K562 (cell line): ENCODE measurements around the gene TNN. TPM values are rescaled to one million over a fixed set of nuclear protein-coding genes. Genes with fewer than 3 reads are reported as not detected.

ENCODE experiments used
- ATAC-seq: fragments of 200-7000 bp; cut with Tn5 transposase; 3 replicates; pipeline ENCODE4 v1.9.1; 2020; ENCODE audit warnings: moderate library complexity
- BruUV-seq: library from RNA; stranded (reverse); fragments of 400-500 nt; replicated peaks from 2 replicates; lab custom pipeline; 2021; lab: Mats Ljungman, UMichigan
- CTCF ChIA-PET: fragments of 300-600 bp; formaldehyde crosslinking; extraction: SDS; loops from one replicate; lab custom pipeline; 2021; ENCODE audit warnings: low intra/inter-chr PET ratio; lab: Yijun Ruan, JAX
- POLR2A ChIA-PET: fragments of 300-600, 350-650 bp; sonication (Branson Sonifier 250); formaldehyde crosslinking; extraction: SDS; loops from one replicate; lab custom pipeline; 2021; ENCODE audit warnings: antibody characterized with exemption, inconsistent platforms; lab: Yijun Ruan, JAX
- DNase-seq, 4 experiments: peaks; one replicate each; pipeline versions ENCODE4 v3.0.0 to v3.0.0-alpha.2; 2011 to 2018; ENCODE audit warnings: low spot score in 3 of 4, mixed read lengths in 3 of 4; ENCODE audit errors: extremely low read depth in 1 of 4
- FAIRE-seq: peaks from 2 replicates; lab custom pipeline; 2011; peaks lifted over from hg19 to GRCh38; lab: Jason Lieb, UNC
- H2AFZ ChIP-seq: 2 replicates; pipeline ENCODE4 v1.6.0; 2011; ENCODE audit warnings: low read depth, low read length, control low read depth, inconsistent platforms
- H3K27ac ChIP-seq: fragments of 200-600 bp; 3 replicates; pipeline ENCODE4 v1.8.0; 2011; ENCODE audit warnings: low read depth, mild to moderate bottlenecking, control low read depth, inconsistent platforms, low read length, moderate library complexity, mixed read lengths; ENCODE audit errors: extremely low read depth
- H3K27me3 ChIP-seq, 2 experiments: fragments of 300-600 bp in 1 of 2; 2 replicates in 1 of 2; 3 replicates in 1 of 2; pipeline versions ENCODE4 v1.6.0 to v1.8.0; 2011; ENCODE audit warnings: inconsistent platforms in 2 of 2, low read length in 2 of 2, mild to moderate bottlenecking in 1 of 2, mixed read lengths in 1 of 2, moderate library complexity in 1 of 2; ENCODE audit not compliant: control insufficient read depth in 2 of 2, insufficient read depth in 2 of 2
- H3K36me3 ChIP-seq: fragments of 300-600 bp; 3 replicates; pipeline ENCODE4 v1.8.0; 2011; ENCODE audit warnings: mild to moderate bottlenecking, low read length, inconsistent platforms; ENCODE audit not compliant: control insufficient read depth, insufficient read depth
- H3K4me1 ChIP-seq, 2 experiments: fragments of 200-600 bp in 1 of 2; replicated peaks in 1 of 2; 2 replicates in 1 of 2; 3 replicates in 1 of 2; pipeline versions ENCODE4 v1.5.1 to v1.8.0; 2011; ENCODE audit warnings: inconsistent platforms in 2 of 2, low read length in 2 of 2, mild to moderate bottlenecking in 1 of 2, mixed read lengths in 1 of 2, moderate library complexity in 1 of 2; ENCODE audit not compliant: control insufficient read depth in 2 of 2, insufficient read depth in 2 of 2
- H3K4me2 ChIP-seq: 2 replicates; pipeline ENCODE4 v1.6.1; 2011; ENCODE audit warnings: low read length, control low read depth, inconsistent platforms, mixed read lengths; ENCODE audit not compliant: insufficient read depth
- H3K4me3 ChIP-seq: fragments of 200-600 bp; sonication (generic), shearing (Covaris generic); 2 replicates; pipeline ENCODE4 v1.5.1; 2016; ENCODE audit warnings: control low read depth, inconsistent platforms
- H3K79me2 ChIP-seq: fragments of 200-600 bp; 3 replicates; pipeline ENCODE4 v1.8.0; 2011; ENCODE audit warnings: low read length, inconsistent platforms; ENCODE audit not compliant: control insufficient read depth, insufficient read depth
- H3K9ac ChIP-seq, 2 experiments: 2 replicates each; pipeline versions ENCODE4 v1.6.0 to v1.6.1; 2011; ENCODE audit warnings: low read depth in 2 of 2, low read length in 2 of 2, control low read depth in 1 of 2, inconsistent platforms in 1 of 2, mild to moderate bottlenecking in 1 of 2, mixed read lengths in 1 of 2; ENCODE audit not compliant: insufficient read depth in 1 of 2
- H3K9me1 ChIP-seq: one replicate; pipeline ENCODE4 v1.6.0; 2011; ENCODE audit warnings: inconsistent platforms, mild to moderate bottlenecking, low read length, moderate library complexity; ENCODE audit not compliant: control insufficient read depth, insufficient read depth
- H3K9me3 ChIP-seq: replicated peaks from 2 replicates; pipeline ENCODE4 v1.5.1; 2011; ENCODE audit warnings: low read depth, low read length, inconsistent platforms; ENCODE audit not compliant: control insufficient read depth, insufficient read depth
- H4K20me1 ChIP-seq: replicated peaks from 2 replicates; pipeline ENCODE4 v1.6.1; 2011; ENCODE audit warnings: low read length, inconsistent platforms, mixed read lengths; ENCODE audit not compliant: control insufficient read depth, insufficient read depth
- EWSR1 ChIP-seq: fragments of 450-650 bp; IDR thresholded peaks from 2 replicates; pipeline ENCODE4 v1.6.1; 2018; ENCODE audit warnings: borderline replicate concordance, mild to moderate bottlenecking, low read depth, moderate library complexity; ENCODE audit not compliant: partially characterized antibody
- EZH2 ChIP-seq: IDR thresholded peaks from 2 replicates; pipeline ENCODE4 v1.6.1; 2012; ENCODE audit warnings: low read depth, mild to moderate bottlenecking, inconsistent platforms, low read length, borderline replicate concordance
- FIP1L1 ChIP-seq: fragments of 200-400 bp; formaldehyde crosslinking; IDR thresholded peaks from 2 replicates; pipeline ENCODE4 v1.6.1; 2018; ENCODE audit warnings: mild to moderate bottlenecking, low read depth, low read length; ENCODE audit not compliant: poor library complexity, severe bottlenecking
- FUS ChIP-seq: fragments of 200-400 bp; formaldehyde crosslinking; optimal IDR thresholded peaks from 2 replicates; pipeline ENCODE3; 2017; ENCODE audit warnings: low read depth, low read length
- HOXB6 ChIP-seq: fragments of 250-450 bp; sonication (Bioruptor Pico); IDR thresholded peaks from 2 replicates; pipeline ENCODE4 v1.5.1; 2022; ENCODE audit warnings: mild to moderate bottlenecking, borderline replicate concordance
- HSF4 ChIP-seq: fragments of 250-450 bp; sonication (Bioruptor Pico); IDR thresholded peaks from 2 replicates; pipeline ENCODE4 v2.1.2; 2022; ENCODE audit warnings: mild to moderate bottlenecking, moderate library complexity, borderline replicate concordance
- LEF1 ChIP-seq: fragments of 450-650 bp; IDR thresholded peaks from 2 replicates; pipeline ENCODE4 v1.6.1; 2016; ENCODE audit warnings: mild to moderate bottlenecking
- MECOM ChIP-seq: fragments of 250-450 bp; sonication (Bioruptor Pico); IDR thresholded peaks from 2 replicates; pipeline ENCODE4 v1.8.0; 2022; ENCODE audit warnings: inconsistent platforms
- NBN ChIP-seq: fragments of 450-650 bp; IDR thresholded peaks from 2 replicates; pipeline ENCODE4 v1.6.1; 2016; ENCODE audit warnings: low read depth, mild to moderate bottlenecking
- NFRKB ChIP-seq: fragments of 450-650 bp; IDR thresholded peaks from 2 replicates; pipeline ENCODE4 v1.6.1; 2016; ENCODE audit warnings: low read depth
- POLR2AphosphoS2 ChIP-seq: IDR thresholded peaks from 2 replicates; pipeline ENCODE4 v1.6.1; 2012; ENCODE audit warnings: low read length, improper control_type of control experiment
- POLR2AphosphoS5 ChIP-seq: IDR thresholded peaks from 2 replicates; pipeline ENCODE4 v1.6.1; 2011; ENCODE audit warnings: mild to moderate bottlenecking, low read depth, low read length, moderate library complexity; ENCODE audit not compliant: control insufficient read depth, insufficient read depth
- POLR2H ChIP-seq: IDR thresholded peaks from 2 replicates; pipeline ENCODE4 v1.6.1; 2016; ENCODE audit warnings: missing genetic modification characterization, low read depth, mild to moderate bottlenecking, control low read depth, missing compliant biosample characterization, moderate library complexity
- TAF1 ChIP-seq: IDR thresholded peaks from 2 replicates; pipeline ENCODE4 v1.6.1; 2011; ENCODE audit warnings: mild to moderate bottlenecking, low read length, moderate library complexity; ENCODE audit not compliant: insufficient read depth, control insufficient read depth, severe bottlenecking; ENCODE audit errors: extremely low read depth
- TCFL5 ChIP-seq: fragments of 250-450 bp; sonication (Bioruptor Pico); conservative IDR thresholded peaks from 2 replicates; pipeline ENCODE4 v1.6.1; 2021; ENCODE audit warnings: mild to moderate bottlenecking, moderate library complexity, matching md5 sums
- ZNF668 ChIP-seq: fragments of 250-450 bp; sonication (Bioruptor Pico); IDR thresholded peaks from 2 replicates; pipeline ENCODE4 v1.8.0; 2022; ENCODE audit warnings: mild to moderate bottlenecking, inconsistent platforms
- ZNF717 ChIP-seq: fragments of 250-450 bp; sonication (Bioruptor Pico); IDR thresholded peaks from 2 replicates; pipeline ENCODE4 v1.5.0; 2021
- ZNF75A ChIP-seq: fragments of 450-650 bp; formaldehyde crosslinking; IDR thresholded peaks from 2 replicates; pipeline ENCODE4 v1.4.0; 2020; ENCODE audit warnings: mild to moderate bottlenecking
- WGBS: fragments of 100-300 bp; shearing (Covaris generic); methylation state at CpG from one replicate; pipeline ENCODE4 v1.1.6; 2016; ENCODE audit warnings: low coverage, mixed read lengths; ENCODE audit not compliant: insufficient coverage; ENCODE audit errors: missing lambda C conversion rate; 5-methylcytosine and 5-hydroxymethylcytosine counted together
- in situ Hi-C: fragments of 300-500 bp; cut with MboI; formaldehyde crosslinking; loops from 4 replicates; pipeline ENCODE4 v1.15.0; 2018; ENCODE audit warnings: inconsistent platforms, mixed read lengths
- intact Hi-C: fragments of 100-400 bp; cut with micrococcal nuclease; formaldehyde crosslinking; loops from 2 replicates; pipeline ENCODE4 v1.14.2; 2022
- polyA plus RNA-seq, 8 experiments: library from polyadenylated mRNA; depleted of rRNA in 4 of 8; stranded (reverse) in 5 of 8; unstranded in 3 of 8; fragments of >200 nt; fragmentation: Nextera tagmentation in 2 of 8; fragmentation: Illumina TruSeq in 1 of 8; extraction: Ambion mirVana in 2 of 8; extraction: Trizol in 1 of 8; gene quantifications; 2 replicates each; pipeline versions ENCODE4 v1.2.1 to v1.2.3, GENCODE V29; 2011 to 2014; ENCODE audit warnings: inconsistent platforms in 1 of 8, missing spikeins in 1 of 8
- total RNA-seq, 7 experiments: library from RNA; depleted of rRNA in 6 of 7; stranded (reverse); fragments of >200 nt in 6 of 7; fragmentation: Illumina TruSeq in 2 of 7; extraction: Trizol in 2 of 7; gene quantifications; 2 replicates each; pipeline versions ENCODE4 v1.2.1 to v1.2.3, GENCODE V29; 2011 to 2021; ENCODE audit warnings: low replicate concordance in 1 of 7
- TF ChIP-seq, protein P1 (sequence below): fragments of 250-450 bp; sonication (Bioruptor Pico); IDR thresholded peaks from 2 replicates; pipeline ENCODE4 v1.4.0; 2020; ENCODE audit warnings: borderline replicate concordance

TNN gene
- total and polyA plus RNA-seq, 9 of the 15 experiments (the other 6 are each of a cell fraction or from before 2014, with no cell fraction given), result 0.01 to 0.09 (median 0.07) TPM; not detected in 4

DNA sequence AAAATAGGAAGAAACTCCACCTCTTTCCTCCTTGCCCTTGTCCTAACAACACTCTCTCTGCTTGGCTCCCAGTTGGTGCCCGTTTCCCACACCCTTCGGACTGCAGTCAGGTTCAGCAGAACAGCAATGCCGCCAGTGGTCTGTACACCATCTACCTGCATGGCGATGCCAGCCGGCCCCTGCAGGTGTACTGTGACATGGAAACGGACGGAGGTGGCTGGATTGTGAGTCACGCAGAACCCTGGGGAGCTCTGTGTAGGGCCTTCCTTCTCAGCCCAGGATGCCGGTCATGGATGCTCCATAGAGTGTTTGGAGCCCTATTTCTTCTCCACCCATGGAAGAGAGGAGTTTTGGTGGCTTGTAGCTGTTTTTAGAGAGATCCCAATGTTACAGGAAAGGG lies 60.9 kb downstream of the TNN start (continued):
- TF ChIP-seq EWSR1 (no peak), MECOM (no peak)

DNA sequence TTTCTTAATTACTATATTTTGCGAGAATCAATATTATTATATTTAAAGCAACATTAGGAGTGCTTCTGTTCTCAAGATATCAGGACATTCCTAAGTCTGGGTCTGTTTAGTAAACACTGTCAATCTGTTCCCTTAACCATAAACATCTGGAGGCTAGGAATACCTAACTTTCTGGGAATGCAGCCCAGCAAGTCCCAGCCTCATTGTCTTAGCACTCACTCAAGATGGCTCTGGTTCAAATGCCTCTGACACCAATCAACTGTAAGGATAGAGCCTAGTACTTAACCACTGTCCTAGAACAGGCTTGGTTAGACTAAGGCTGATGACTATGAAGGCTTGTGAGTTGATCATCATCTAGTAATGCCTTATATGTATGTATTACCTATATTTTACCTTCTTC lies 61.5 kb downstream of the TNN start:
- H2AFZ ChIP-seq, result no peak overlapping the region
- no peak overlapping the region for H3K4me2 ChIP-seq
- no peak overlapping the region for H3K9ac ChIP-seq
- in situ Hi-C loops, result loop anchor here (5.0 kb wide), 2 partner anchors 87 to 362 kb away; no protein-coding TSS in a partner anchor
- H4K20me1 ChIP-seq, result no peaks in the 10 kb centered on the region
- no peak overlapping the region for H3K4me3 ChIP-seq
- ATAC-seq, result no peak
- ChIA-PET POLR2A (interaction anchor here (0.6 to 0.7 kb wide), 2 partner anchors 138 to 614 kb away, joined by 3 read pairs; no protein-coding TSS in a partner anchor), CTCF (interaction anchor here (0.6 kb wide), 1 partner anchor 24 kb away, joined by 3 read pairs; no protein-coding TSS in a partner anchor)
- WGBS, result 4% methylated on average over 1 of the region's 1 CpG
- no peak overlapping the region for H3K27ac ChIP-seq
- BruUV-seq, result no TSS peak
- no peak for DNase-seq
- H3K9me3 ChIP-seq, result no peaks in the 10 kb centered on the region
- no peaks in the 10 kb centered on the region for H3K79me2 ChIP-seq
- intact Hi-C loops, result loop anchor here (10.0 kb wide), 1 partner anchor 244 kb away; no protein-coding TSS in a partner anchor
- FAIRE-seq, result no peak
- H3K9me1 ChIP-seq, result no peaks in the 10 kb centered on the region
- H3K4me1 ChIP-seq, result no peaks in the 10 kb centered on the region; a peak in 2 of 5 replicates
- H3K36me3 ChIP-seq, result no peaks in the 10 kb centered on the region
- peaks cover 12 to 19% of the 10 kb centered on the region in 2 experiments for H3K27me3 ChIP-seq
- TF ChIP-seq LEF1, result no peak
- no peak for TF ChIP-seq EZH2
- TF ChIP-seq, protein P1, sequence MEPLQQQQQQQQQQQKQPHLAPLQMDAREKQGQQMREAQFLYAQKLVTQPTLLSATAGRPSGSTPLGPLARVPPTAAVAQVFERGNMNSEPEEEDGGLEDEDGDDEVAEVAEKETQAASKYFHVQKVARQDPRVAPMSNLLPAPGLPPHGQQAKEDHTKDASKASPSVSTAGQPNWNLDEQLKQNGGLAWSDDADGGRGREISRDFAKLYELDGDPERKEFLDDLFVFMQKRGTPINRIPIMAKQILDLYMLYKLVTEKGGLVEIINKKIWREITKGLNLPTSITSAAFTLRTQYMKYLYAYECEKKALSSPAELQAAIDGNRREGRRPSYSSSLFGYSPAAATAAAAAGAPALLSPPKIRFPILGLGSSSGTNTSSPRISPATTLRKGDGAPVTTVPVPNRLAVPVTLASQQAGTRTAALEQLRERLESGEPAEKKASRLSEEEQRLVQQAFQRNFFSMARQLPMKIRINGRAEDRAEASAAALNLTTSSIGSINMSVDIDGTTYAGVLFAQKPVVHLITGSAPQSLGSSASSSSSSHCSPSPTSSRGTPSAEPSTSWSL (CRISPR knock-in tag), result no peak
- TF ChIP-seq TCFL5, result no peak
- TF ChIP-seq ZNF75A (CRISPR knock-in tag), result no peak
- TF ChIP-seq POLR2AphosphoS2, result no peak
- no peak for TF ChIP-seq POLR2AphosphoS5
- TF ChIP-seq FIP1L1, result no peak
- no peak for TF ChIP-seq FUS
- TF ChIP-seq ZNF668 (CRISPR knock-in tag), result no peak
- no peak for TF ChIP-seq TAF1
- TF ChIP-seq NFRKB, result no peak
- TF ChIP-seq HSF4, result no peak
- no peak for TF ChIP-seq NBN
- TF ChIP-seq MECOM, result no peak
- no peak for TF ChIP-seq ZNF717 (CRISPR knock-in tag)
- TF ChIP-seq HOXB6 (CRISPR knock-in tag), result no peak
- TF ChIP-seq POLR2H, result no peak
